UCSD-AML1 (cell line): ENCODE results near the gene THUMPD3.
A peak's percentile ranks its signal among the peaks of the same experiment; 100 is the strongest.

ENCODE experiments used
- DNase-seq: peaks from one replicate; lab custom pipeline; 2025; ENCODE audit not compliant: unreplicated experiment; lab: John Stamatoyannopoulos, UW

Gene THUMPD3

GRCh38 chr3:9352917-9353752, 9.7 kb upstream of the THUMPD3 start:
- DNase-seq, result peak; percentile 51

- DNase-seq, result no peak
Observed at GRCh38 chr3:9361691-9362388, 1.0 kb upstream of the THUMPD3 start.

- no peak for DNase-seq
Observed at GRCh38 chr3:9369508-9369907, 6.7 kb downstream of the THUMPD3 start.

GRCh38 chr3:9373465-9373864, 10.6 kb downstream of the THUMPD3 start:
- no peak for DNase-seq

- DNase-seq, result no peak
Observed at GRCh38 chr3:9377981-9378380, 15.1 kb downstream of the THUMPD3 start.

- DNase-seq, result no peak
Observed at GRCh38 chr3:9379327-9379726, 16.5 kb downstream of the THUMPD3 start.

- DNase-seq, result no peak
Observed at GRCh38 chr3:9380014-9380413, 17.2 kb downstream of the THUMPD3 start.

GRCh38 chr3:9384141-9384828, 21.4 kb downstream of the THUMPD3 start:
- no peak for DNase-seq

GRCh38 chr3:9385187-9386077, 22.6 kb downstream of the THUMPD3 start:
- DNase-seq, result no peak

GRCh38 chr3:9386078-9386459, 23.2 kb downstream of the THUMPD3 start:
- no peak for DNase-seq

GRCh38 chr3:9386501-9387321, 23.9 kb downstream of the THUMPD3 start:
- no peak for DNase-seq

- no peak for DNase-seq
Observed at GRCh38 chr3:9387322-9387655, 24.4 kb downstream of the THUMPD3 start.

- DNase-seq, result no peak
Observed at GRCh38 chr3:9388142-9388541, 25.3 kb downstream of the THUMPD3 start.

GRCh38 chr3:9388562-9389272, 25.9 kb downstream of the THUMPD3 start:
- no peak for DNase-seq

GRCh38 chr3:9390265-9390888, 27.5 kb downstream of the THUMPD3 start:
- DNase-seq, result no peak

- DNase-seq, result no peak
Observed at GRCh38 chr3:9392041-9392440, 29.2 kb downstream of the THUMPD3 start.

GRCh38 chr3:9395570-9396300, 32.9 kb downstream of the THUMPD3 start:
- no peak for DNase-seq

GRCh38 chr3:9396301-9396631, 33.4 kb downstream of the THUMPD3 start:
- DNase-seq, result no peak
